ENCODE results near the gene SLC32A1. TPM values are rescaled to one million over a fixed set of nuclear protein-coding genes. Genes with fewer than 3 reads are reported as not detected.

The SLC32A1 gene
- total and polyA plus RNA-seq, 4 experiments from 2014 or later = not detected

GRCh38 chr20:38725148-38725901, 1.0 kb downstream of the SLC32A1 start:
- peaks cover 75 to 80% of the 10 kb centered on the region in 2 donors for H3K27me3 Mint-ChIP-seq
- H3K27ac Mint-ChIP-seq = peak overlapping the region in 3 of 7 donors; percentile 37 to 77 (median 71)
- peak in 3 of 5 donors; percentile 8 to 23 (median 15) for DNase-seq
- Histone ChIP-seq H3K27me3 (ENCODE audit: insufficient read depth, low read length) (peaks cover 88% of the 10 kb centered on the region), H3K4me1 (ENCODE audit: insufficient read depth, low read length) (peaks cover 64% of the 10 kb centered on the region), H3K9me3 (ENCODE audit: control insufficient read depth in 1 of 2, low read length in 2 of 2) (no peaks in the 10 kb centered on the region), H3K27ac (ENCODE audit: low read depth, low read length) (no peak overlapping the region), H3K36me3 (ENCODE audit: insufficient read depth, low read length) (no peaks in the 10 kb centered on the region), H3K4me3 (ENCODE audit: low read length in 2 of 2) (no peak overlapping the region)
- H3K9me3 Mint-ChIP-seq = peaks cover 0 to 28% (median 5%) of the 10 kb centered on the region in 8 donors
- peak overlapping the region; percentile 24 to 69 (median 53) for H3K4me3 Mint-ChIP-seq
- POLR2A ChIA-PET (ENCODE audit: partially characterized antibody) = interaction anchor here (0.7 to 1.7 kb wide), 4 partner anchors 9 to 237 kb away, joined by 3 to 6 read pairs (median 4); partner anchors contain the start of gene DHX35
- CTCF ChIA-PET (ENCODE audit: partially characterized antibody) = interaction anchor here (0.7 to 3.6 kb wide), 8 partner anchors 26 to 324 kb away, joined by 3 to 23 read pairs (median 4); no protein-coding TSS in a partner anchor
- H3K4me1 Mint-ChIP-seq = peaks cover 36 to 62% (median 52%) of the 10 kb centered on the region in 4 donors
- intact Hi-C loops (cut with micrococcal nuclease) = no loop called here
- H3K36me3 Mint-ChIP-seq = peaks cover 0 to 8% of the 10 kb centered on the region in 2 donors

GRCh38 chr20:38725931-38726803, 1.9 kb downstream of the SLC32A1 start:
- Histone ChIP-seq H3K9me3 (ENCODE audit: control insufficient read depth in 1 of 2, low read length in 2 of 2) (no peaks in the 10 kb centered on the region), H3K4me3 (ENCODE audit: low read length in 2 of 2) (no peak overlapping the region), H3K27ac (ENCODE audit: low read depth, low read length) (no peak overlapping the region), H3K27me3 (ENCODE audit: insufficient read depth, low read length) (peaks cover 89% of the 10 kb centered on the region), H3K4me1 (ENCODE audit: insufficient read depth, low read length) (peaks cover 73% of the 10 kb centered on the region), H3K36me3 (ENCODE audit: insufficient read depth, low read length) (no peaks in the 10 kb centered on the region)
- peaks cover 0 to 28% (median 6%) of the 10 kb centered on the region in 8 donors for H3K9me3 Mint-ChIP-seq
- DNase-seq = peak in 3 of 5 donors; percentile 22 to 39 (median 30)
- CTCF ChIA-PET (ENCODE audit: partially characterized antibody) = interaction anchor here (0.7 to 3.6 kb wide), 9 partner anchors 25 to 323 kb away, joined by 3 to 23 read pairs (median 3); partner anchors contain the start of gene DHX35
- H3K4me3 Mint-ChIP-seq = peak overlapping the region in 6 of 8 donors; percentile 9 to 86 (median 68)
- peaks cover 0 to 8% of the 10 kb centered on the region in 2 donors for H3K36me3 Mint-ChIP-seq
- POLR2A ChIA-PET (ENCODE audit: partially characterized antibody) = interaction anchor here (0.7 to 1.7 kb wide), 4 partner anchors 10 to 236 kb away, joined by 3 to 6 read pairs (median 4); partner anchors contain the start of gene DHX35
- H3K4me1 Mint-ChIP-seq = peaks cover 43 to 70% (median 60%) of the 10 kb centered on the region in 4 donors
- H3K27ac Mint-ChIP-seq = peak overlapping the region in 5 of 7 donors; percentile 11 to 89 (median 85)
- intact Hi-C loops (cut with micrococcal nuclease) = loop anchor here (1.0 kb wide), 2 partner anchors 168 to 236 kb away; partner anchors contain the start of gene DHX35
- H3K27me3 Mint-ChIP-seq = peaks cover 73 to 80% of the 10 kb centered on the region in 2 donors

GRCh38 chr20:38726804-38727606, 2.7 kb downstream of the SLC32A1 start:
- Mint-ChIP-seq H3K36me3 (peaks cover 0 to 8% of the 10 kb centered on the region in 2 donors), H3K27me3 (peaks cover 66 to 79% of the 10 kb centered on the region in 2 donors), H3K27ac (peak overlapping the region; percentile 6 to 89 (median 53)), H3K4me1 (peaks cover 46 to 77% (median 62%) of the 10 kb centered on the region in 4 donors), H3K9me3 (peaks cover 0 to 28% (median 6%) of the 10 kb centered on the region in 8 donors), H3K4me3 (peak overlapping the region in 7 of 8 donors; percentile 7 to 86 (median 67))
- H3K4me1 ChIP-seq (ENCODE audit: insufficient read depth, low read length) = peaks cover 76% of the 10 kb centered on the region
- ChIA-PET POLR2A (ENCODE audit: partially characterized antibody) (no interaction called here), CTCF (ENCODE audit: partially characterized antibody) (interaction anchor here (1.6 to 3.6 kb wide), 3 partner anchors 24 to 322 kb away, joined by 10 to 23 read pairs (median 19); no protein-coding TSS in a partner anchor)
- no peak overlapping the region for H3K27ac ChIP-seq (ENCODE audit: low read depth, low read length)
- H3K9me3 ChIP-seq (ENCODE audit: control insufficient read depth in 1 of 2, low read length in 2 of 2) = no peaks in the 10 kb centered on the region
- H3K4me3 ChIP-seq (ENCODE audit: low read length in 2 of 2) = no peak overlapping the region
- peaks cover 91% of the 10 kb centered on the region for H3K27me3 ChIP-seq (ENCODE audit: insufficient read depth, low read length)
- intact Hi-C loops (cut with micrococcal nuclease) = loop anchor here (1.0 kb wide), 2 partner anchors 167 to 235 kb away; partner anchors contain the start of gene DHX35
- peak in 3 of 5 donors; percentile 48 to 58 (median 49) for DNase-seq
- no peaks in the 10 kb centered on the region for H3K36me3 ChIP-seq (ENCODE audit: insufficient read depth, low read length)

GRCh38 chr20:38727607-38728190, 3.4 kb downstream of the SLC32A1 start:
- Mint-ChIP-seq H3K4me3 (peak overlapping the region; percentile 18 to 86 (median 68)), H3K4me1 (peaks cover 46 to 71% (median 62%) of the 10 kb centered on the region in 4 donors), H3K9me3 (peaks cover 0 to 26% (median 6%) of the 10 kb centered on the region in 8 donors), H3K36me3 (peaks cover 0 to 8% of the 10 kb centered on the region in 2 donors), H3K27ac (peak overlapping the region in 5 of 7 donors; percentile 65 to 89 (median 85)), H3K27me3 (peaks cover 64 to 77% of the 10 kb centered on the region in 2 donors)
- DNase-seq = peak in 2 of 5 donors; percentile 31 to 35
- Histone ChIP-seq H3K9me3 (ENCODE audit: control insufficient read depth in 1 of 2, low read length in 2 of 2) (no peaks in the 10 kb centered on the region), H3K27me3 (ENCODE audit: insufficient read depth, low read length) (peaks cover 90% of the 10 kb centered on the region), H3K36me3 (ENCODE audit: insufficient read depth, low read length) (no peaks in the 10 kb centered on the region), H3K27ac (ENCODE audit: low read depth, low read length) (no peak overlapping the region), H3K4me3 (ENCODE audit: low read length in 2 of 2) (no peak overlapping the region), H3K4me1 (ENCODE audit: insufficient read depth, low read length) (peaks cover 76% of the 10 kb centered on the region)
- ChIA-PET POLR2A (ENCODE audit: partially characterized antibody) (interaction anchor here (0.8 kb wide), 1 partner anchor 25 kb away, joined by 3 read pairs; no protein-coding TSS in a partner anchor), CTCF (ENCODE audit: partially characterized antibody) (interaction anchor here (0.6 to 3.2 kb wide), 2 partner anchors 24 to 167 kb away, joined by 3 to 23 read pairs; no protein-coding TSS in a partner anchor)
- intact Hi-C loops (cut with micrococcal nuclease) = no loop called here

- ChIA-PET POLR2A (ENCODE audit: partially characterized antibody) (interaction anchor here (0.8 kb wide), 1 partner anchor 24 kb away, joined by 3 read pairs; no protein-coding TSS in a partner anchor), CTCF (ENCODE audit: partially characterized antibody) (interaction anchor here (0.6 to 3.2 kb wide), 3 partner anchors 23 to 167 kb away, joined by 3 to 23 read pairs (median 4); no protein-coding TSS in a partner anchor)
- Histone ChIP-seq H3K27me3 (ENCODE audit: insufficient read depth, low read length) (peaks cover 89% of the 10 kb centered on the region), H3K27ac (ENCODE audit: low read depth, low read length) (no peak overlapping the region), H3K4me1 (ENCODE audit: insufficient read depth, low read length) (peaks cover 72% of the 10 kb centered on the region), H3K4me3 (ENCODE audit: low read length in 2 of 2) (no peak overlapping the region), H3K36me3 (ENCODE audit: insufficient read depth, low read length) (no peaks in the 10 kb centered on the region), H3K9me3 (ENCODE audit: control insufficient read depth in 1 of 2, low read length in 2 of 2) (no peaks in the 10 kb centered on the region)
- intact Hi-C loops (cut with micrococcal nuclease) = no loop called here
- DNase-seq = no peak
- peaks cover 0 to 8% of the 10 kb centered on the region in 2 donors for H3K36me3 Mint-ChIP-seq
- H3K27me3 Mint-ChIP-seq = peaks cover 64 to 77% of the 10 kb centered on the region in 2 donors
- peak overlapping the region in 5 of 8 donors; percentile 67 to 86 (median 72) for H3K4me3 Mint-ChIP-seq
- H3K27ac Mint-ChIP-seq = peak overlapping the region in 5 of 7 donors; percentile 25 to 89 (median 70)
- H3K4me1 Mint-ChIP-seq = peaks cover 43 to 68% (median 58%) of the 10 kb centered on the region in 4 donors
- peaks cover 0 to 26% (median 6%) of the 10 kb centered on the region in 8 donors for H3K9me3 Mint-ChIP-seq
Observed at GRCh38 chr20:38728191-38728781, 4.0 kb downstream of the SLC32A1 start.

All from CD4-positive, alpha-beta memory T cell (primary cell).